ENCODE data around the gene SCNN1A.

Gene SCNN1A

DNA sequence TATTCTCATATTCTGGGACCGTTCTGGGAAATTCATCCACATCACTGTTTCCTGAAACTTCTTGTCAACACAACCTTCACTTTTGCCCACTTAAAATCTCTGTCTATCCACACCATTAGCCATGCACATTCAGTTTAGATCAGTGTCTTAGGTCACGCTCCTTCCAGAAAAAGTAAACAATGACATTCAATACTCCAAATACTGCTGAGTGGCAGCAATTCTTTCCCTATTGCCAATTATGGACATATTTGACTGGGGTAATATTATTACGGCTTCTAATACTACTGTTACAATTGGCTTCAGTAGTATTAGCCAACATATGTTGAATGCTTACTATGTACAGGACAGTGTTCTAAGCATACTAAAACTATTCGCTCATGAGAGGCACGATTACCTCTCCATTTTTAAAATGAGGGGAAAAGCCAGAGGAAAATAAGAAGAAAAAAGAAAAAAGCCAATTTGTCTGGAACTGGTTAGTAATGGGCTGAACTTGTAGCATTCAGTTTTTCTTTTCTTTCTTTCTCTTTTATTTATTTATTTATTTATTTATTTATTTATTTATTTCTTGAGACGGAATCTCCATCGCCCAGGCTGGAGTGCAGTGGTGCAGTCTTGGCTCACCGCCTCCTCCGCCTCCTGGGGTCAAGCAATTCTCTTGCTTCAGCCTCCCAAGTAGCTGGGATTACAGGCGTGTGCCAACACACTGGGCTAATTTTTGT lies 32.0 kb upstream of the SCNN1A start:
- H3K9me3 ChIP-seq (ENCODE audit: insufficient read depth, low read length), result no peaks in the 10 kb centered on the region
- no peak overlapping the region for H3K9ac ChIP-seq (ENCODE audit: insufficient read length, low read depth)
- H3K36me3 ChIP-seq (ENCODE audit: insufficient read depth, insufficient read length, low read length), result no peaks in the 10 kb centered on the region
- DNase-seq (ENCODE audit: low read depth, low spot score), result no peak
- H3K4me1 ChIP-seq (ENCODE audit: insufficient read depth, insufficient read length), result no peaks in the 10 kb centered on the region
- no peak overlapping the region for H3K4me3 ChIP-seq (ENCODE audit: insufficient read length, low read depth)
- H3K27me3 ChIP-seq (ENCODE audit: insufficient read depth, insufficient read length), result no peaks in the 10 kb centered on the region
- TF ChIP-seq YY1 (IDR thresholded peaks at IDR 0.05; ENCODE audit: insufficient read depth, insufficient read length) (no peak), SUZ12 (IDR thresholded peaks at IDR 0.05; ENCODE audit: extremely low read depth, insufficient read depth, insufficient read length) (no peak), ZNF274 (IDR thresholded peaks at IDR 0.05; ENCODE audit: low read depth, low read length) (no peak)

DNA sequence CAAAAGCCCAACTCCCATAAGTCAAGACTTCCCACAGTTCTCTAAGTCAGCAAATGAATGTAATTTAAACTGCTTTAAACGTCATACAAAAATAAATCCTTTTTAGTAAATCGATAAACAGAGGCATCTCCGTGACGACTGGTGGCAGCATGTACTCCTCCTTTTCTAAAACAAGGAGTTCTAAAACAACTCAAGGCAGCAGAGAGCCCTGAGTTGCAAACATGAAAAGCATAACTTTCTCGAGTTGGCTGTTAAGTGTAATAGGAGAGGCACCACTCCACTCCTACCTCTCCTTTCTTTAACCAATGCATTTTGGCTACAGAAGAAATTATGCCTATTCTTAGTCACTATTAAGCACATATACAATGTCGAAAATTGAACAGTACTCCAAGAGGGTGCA lies 30.6 kb upstream of the SCNN1A start:
- H3K9me3 ChIP-seq (ENCODE audit: insufficient read depth, low read length), result no peaks in the 10 kb centered on the region
- H3K4me1 ChIP-seq (ENCODE audit: insufficient read depth, insufficient read length), result no peaks in the 10 kb centered on the region
- no peaks in the 10 kb centered on the region for H3K27me3 ChIP-seq (ENCODE audit: insufficient read depth, insufficient read length)
- H3K36me3 ChIP-seq (ENCODE audit: insufficient read depth, insufficient read length, low read length), result no peaks in the 10 kb centered on the region
- no peak overlapping the region for H3K4me3 ChIP-seq (ENCODE audit: insufficient read length, low read depth)
- DNase-seq (ENCODE audit: low read depth, low spot score), result no peak
- no peak for TF ChIP-seq YY1 (IDR thresholded peaks at IDR 0.05; ENCODE audit: insufficient read depth, insufficient read length)
- TF ChIP-seq ZNF274 (IDR thresholded peaks at IDR 0.05; ENCODE audit: low read depth, low read length), result no peak
- no peak for TF ChIP-seq SUZ12 (IDR thresholded peaks at IDR 0.05; ENCODE audit: extremely low read depth, insufficient read depth, insufficient read length)
- no peak overlapping the region for H3K9ac ChIP-seq (ENCODE audit: insufficient read length, low read depth)

DNA sequence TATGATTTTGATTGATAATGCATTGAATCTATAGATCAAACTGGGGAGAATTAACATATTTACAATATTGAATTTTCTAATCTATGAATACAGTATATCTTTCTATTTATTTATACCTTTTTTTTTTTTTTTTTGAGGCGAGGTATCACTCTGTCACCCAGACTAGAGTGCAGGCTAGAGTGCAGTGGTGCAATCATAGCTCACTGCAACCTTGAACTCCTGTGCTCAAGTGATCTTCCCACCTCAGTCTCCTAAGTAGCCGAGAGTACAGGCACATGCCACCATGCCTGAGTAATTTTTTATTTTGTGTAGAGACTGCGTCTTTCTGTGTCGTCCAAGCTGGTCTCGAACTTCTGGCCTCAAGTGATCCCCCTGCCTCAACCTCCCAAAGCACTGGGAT lies 29.0 kb upstream of the SCNN1A start:
- Histone ChIP-seq H3K27me3 (ENCODE audit: insufficient read depth, insufficient read length) (no peaks in the 10 kb centered on the region), H3K36me3 (ENCODE audit: insufficient read depth, insufficient read length, low read length) (no peaks in the 10 kb centered on the region), H3K9me3 (ENCODE audit: insufficient read depth, low read length) (no peaks in the 10 kb centered on the region), H3K4me3 (ENCODE audit: insufficient read length, low read depth) (no peak overlapping the region), H3K4me1 (ENCODE audit: insufficient read depth, insufficient read length) (no peaks in the 10 kb centered on the region), H3K9ac (ENCODE audit: insufficient read length, low read depth) (no peak overlapping the region)
- DNase-seq (ENCODE audit: low read depth, low spot score), result no peak
- TF ChIP-seq SUZ12 (IDR thresholded peaks at IDR 0.05; ENCODE audit: extremely low read depth, insufficient read depth, insufficient read length) (no peak), YY1 (IDR thresholded peaks at IDR 0.05; ENCODE audit: insufficient read depth, insufficient read length) (no peak), ZNF274 (IDR thresholded peaks at IDR 0.05; ENCODE audit: low read depth, low read length) (no peak)

DNA sequence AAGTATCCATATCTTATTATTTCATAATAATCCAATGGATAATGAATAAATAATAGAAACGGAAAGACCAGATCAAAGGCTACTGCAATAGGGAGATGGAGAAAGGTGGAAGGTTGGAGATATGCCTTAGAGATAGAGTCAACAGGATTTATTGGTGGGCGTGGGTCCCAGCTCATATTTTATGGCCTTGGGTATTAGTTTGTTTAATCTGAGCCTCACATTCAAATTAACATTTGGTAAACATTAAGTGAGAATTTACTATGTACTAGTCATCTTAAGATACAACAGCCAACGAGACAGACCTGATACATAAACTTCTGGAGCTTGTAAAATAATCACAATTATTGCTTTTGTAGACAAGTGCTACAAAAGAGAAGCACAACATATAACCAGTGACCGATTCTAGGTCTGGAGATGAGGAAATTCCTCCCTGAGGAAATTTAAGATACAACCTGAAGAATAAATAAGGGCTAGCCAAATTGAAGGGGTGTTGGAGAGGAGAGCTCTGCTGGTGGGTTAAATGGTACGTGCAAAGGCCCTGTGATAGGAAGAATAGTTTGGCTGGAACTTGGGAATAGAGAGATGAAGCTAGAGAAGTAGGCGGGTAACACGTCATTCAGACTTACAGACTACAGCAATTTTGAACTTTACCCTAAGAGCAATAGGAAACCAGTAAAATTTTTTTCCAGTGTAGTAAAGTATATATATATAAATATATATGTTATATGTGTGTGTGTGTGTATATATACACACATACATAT lies 24.7 kb upstream of the SCNN1A start:
- Histone ChIP-seq H3K4me1 (ENCODE audit: insufficient read depth, insufficient read length) (peaks cover 6% of the 10 kb centered on the region), H3K9ac (ENCODE audit: insufficient read length, low read depth) (no peak overlapping the region), H3K27me3 (ENCODE audit: insufficient read depth, insufficient read length) (no peaks in the 10 kb centered on the region), H3K36me3 (ENCODE audit: insufficient read depth, insufficient read length, low read length) (no peaks in the 10 kb centered on the region), H3K9me3 (ENCODE audit: insufficient read depth, low read length) (no peaks in the 10 kb centered on the region), H3K4me3 (ENCODE audit: insufficient read length, low read depth) (no peak overlapping the region)
- DNase-seq (ENCODE audit: low read depth, low spot score), result no peak
- TF ChIP-seq SUZ12 (IDR thresholded peaks at IDR 0.05; ENCODE audit: extremely low read depth, insufficient read depth, insufficient read length), result no peak
- no peak for TF ChIP-seq YY1 (IDR thresholded peaks at IDR 0.05; ENCODE audit: insufficient read depth, insufficient read length)
- no peak for TF ChIP-seq ZNF274 (IDR thresholded peaks at IDR 0.05; ENCODE audit: low read depth, low read length)

DNA sequence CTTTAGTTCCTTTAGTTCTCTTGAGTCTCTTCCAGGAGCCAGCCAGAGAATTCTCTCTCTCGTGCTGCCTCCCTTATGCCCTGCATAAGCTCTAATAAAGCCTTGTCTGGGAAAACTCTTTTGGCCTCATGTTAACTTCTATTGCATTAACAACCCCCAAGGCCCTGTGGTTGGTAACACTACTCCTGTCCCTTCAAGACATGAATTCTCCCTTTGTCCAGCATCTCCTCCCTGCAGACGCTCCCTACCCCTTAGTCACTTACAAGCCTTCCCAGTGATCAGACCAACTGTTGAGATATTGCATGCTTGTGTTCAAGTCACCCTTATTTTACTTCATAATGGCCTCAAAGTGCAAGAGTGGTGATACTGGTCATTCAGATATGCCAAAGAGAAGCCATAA lies 20.7 kb upstream of the SCNN1A start:
- peaks cover 7% of the 10 kb centered on the region for H3K4me1 ChIP-seq (ENCODE audit: insufficient read depth, insufficient read length)
- H3K4me3 ChIP-seq (ENCODE audit: insufficient read length, low read depth), result no peak overlapping the region
- no peak overlapping the region for H3K9ac ChIP-seq (ENCODE audit: insufficient read length, low read depth)
- TF ChIP-seq SUZ12 (IDR thresholded peaks at IDR 0.05; ENCODE audit: extremely low read depth, insufficient read depth, insufficient read length), result no peak
- no peaks in the 10 kb centered on the region for H3K9me3 ChIP-seq (ENCODE audit: insufficient read depth, low read length)
- H3K27me3 ChIP-seq (ENCODE audit: insufficient read depth, insufficient read length), result no peaks in the 10 kb centered on the region
- no peak for DNase-seq (ENCODE audit: low read depth, low spot score)
- H3K36me3 ChIP-seq (ENCODE audit: insufficient read depth, insufficient read length, low read length), result no peaks in the 10 kb centered on the region

DNA sequence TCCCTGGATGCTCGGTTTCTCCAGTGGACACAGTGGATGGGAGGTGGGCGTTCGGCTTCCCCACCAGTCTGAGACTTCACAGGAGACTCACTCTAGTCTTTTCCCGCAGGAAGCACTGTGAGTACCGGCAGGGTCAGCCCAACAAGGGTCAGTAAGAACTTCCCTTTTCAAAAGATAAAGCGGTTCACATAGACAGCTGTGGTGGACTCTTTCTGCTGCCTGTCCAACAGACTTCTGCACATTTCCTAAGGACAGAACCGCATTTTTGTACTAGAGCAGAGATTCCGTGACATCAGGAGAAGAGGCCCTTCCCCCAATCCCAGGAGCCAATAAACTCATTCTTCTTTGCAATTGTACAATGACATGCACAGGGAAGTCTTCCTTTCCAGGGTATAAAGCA lies 19.0 kb upstream of the SCNN1A start:
- Histone ChIP-seq H3K9me3 (ENCODE audit: insufficient read depth, low read length) (no peaks in the 10 kb centered on the region), H3K9ac (ENCODE audit: insufficient read length, low read depth) (no peak overlapping the region), H3K4me1 (ENCODE audit: insufficient read depth, insufficient read length) (peaks cover 10% of the 10 kb centered on the region), H3K36me3 (ENCODE audit: insufficient read depth, insufficient read length, low read length) (no peaks in the 10 kb centered on the region), H3K4me3 (ENCODE audit: insufficient read length, low read depth) (no peak overlapping the region), H3K27me3 (ENCODE audit: insufficient read depth, insufficient read length) (no peaks in the 10 kb centered on the region)
- TF ChIP-seq SUZ12 (IDR thresholded peaks at IDR 0.05; ENCODE audit: extremely low read depth, insufficient read depth, insufficient read length) (no peak), YY1 (IDR thresholded peaks at IDR 0.05; ENCODE audit: insufficient read depth, insufficient read length) (no peak), ZNF274 (IDR thresholded peaks at IDR 0.05; ENCODE audit: low read depth, low read length) (no peak)
- no peak for DNase-seq (ENCODE audit: low read depth, low spot score)

DNA sequence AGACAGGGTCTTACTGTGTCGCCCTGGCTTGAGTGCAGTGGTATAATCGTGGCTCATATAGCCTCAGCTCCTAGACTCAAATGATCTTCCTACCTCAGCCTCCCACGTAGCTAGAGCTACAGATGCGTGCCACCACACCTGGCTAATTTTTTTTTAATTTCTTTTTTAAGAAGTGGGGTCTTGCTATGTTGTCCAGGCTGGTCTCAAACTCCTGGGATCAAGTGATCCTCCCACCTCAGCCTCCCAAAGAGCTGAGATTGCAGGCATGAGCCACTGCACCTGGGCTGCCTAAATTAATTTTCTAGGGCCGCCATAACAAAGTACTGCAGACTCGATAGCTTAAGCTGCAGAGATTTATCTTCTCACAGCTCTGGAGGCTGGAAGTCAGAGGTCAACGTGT lies 17.7 kb upstream of the SCNN1A start:
- Histone ChIP-seq H3K9me3 (ENCODE audit: insufficient read depth, low read length) (no peaks in the 10 kb centered on the region), H3K4me3 (ENCODE audit: insufficient read length, low read depth) (no peak overlapping the region), H3K9ac (ENCODE audit: insufficient read length, low read depth) (no peak overlapping the region), H3K27me3 (ENCODE audit: insufficient read depth, insufficient read length) (no peaks in the 10 kb centered on the region), H3K4me1 (ENCODE audit: insufficient read depth, insufficient read length) (peaks cover 14% of the 10 kb centered on the region), H3K36me3 (ENCODE audit: insufficient read depth, insufficient read length, low read length) (no peaks in the 10 kb centered on the region)
- no peak for DNase-seq (ENCODE audit: low read depth, low spot score)
- TF ChIP-seq SUZ12 (IDR thresholded peaks at IDR 0.05; ENCODE audit: extremely low read depth, insufficient read depth, insufficient read length), result no peak
- TF ChIP-seq YY1 (IDR thresholded peaks at IDR 0.05; ENCODE audit: insufficient read depth, insufficient read length), result no peak
- TF ChIP-seq ZNF274 (IDR thresholded peaks at IDR 0.05; ENCODE audit: low read depth, low read length), result no peak

Data from NT2/D1 (cell line).